ENCODE data around the gene PSMB9.

The PSMB9 gene

DNA sequence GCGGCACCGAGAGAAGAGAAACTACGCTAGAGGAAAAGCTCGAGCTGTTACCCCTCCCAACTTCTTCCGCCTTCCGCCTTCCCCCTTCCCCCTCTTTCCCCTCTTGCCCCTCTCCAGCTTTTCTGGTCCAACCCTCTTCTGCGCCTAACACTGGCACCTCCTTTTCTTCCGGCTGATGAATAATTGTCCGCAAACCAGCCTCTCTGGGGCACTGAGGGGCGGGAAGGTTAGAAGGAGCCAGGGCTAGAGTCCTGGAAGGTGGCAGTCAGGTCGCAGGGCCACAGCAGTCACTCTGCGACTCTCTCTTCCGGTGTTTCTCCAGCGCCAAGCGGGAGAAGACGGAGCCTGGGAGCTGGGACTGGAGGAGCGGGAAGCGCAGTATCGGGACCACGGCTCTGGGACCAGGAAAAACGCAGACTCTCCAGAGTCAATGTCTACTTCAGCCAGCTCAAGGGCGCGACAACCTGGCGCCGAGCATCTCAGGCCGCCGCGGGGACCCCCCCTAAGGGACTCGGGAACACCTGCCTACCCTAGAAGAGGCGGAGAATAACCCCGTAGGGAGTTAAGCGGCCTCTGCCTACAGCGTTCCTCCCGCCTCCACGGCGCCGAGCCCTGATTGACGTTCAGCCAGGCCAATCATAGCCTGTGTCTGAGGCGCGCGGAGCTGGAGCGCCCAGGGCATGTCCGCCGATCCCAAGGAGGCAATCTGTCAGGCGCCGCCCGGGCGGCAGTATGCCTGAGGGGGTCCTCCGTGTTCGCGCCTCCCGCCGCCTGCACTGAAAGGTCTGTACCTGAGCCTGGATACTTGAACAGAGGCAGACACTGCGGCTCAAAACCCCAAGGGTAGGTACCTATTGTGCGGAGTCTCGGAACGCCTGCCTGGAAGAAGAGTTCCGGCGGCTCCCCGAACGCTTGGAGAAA lies 40.4 kb downstream of the PSMB9 start:
- DNase-seq (ENCODE audit: insufficient read length, low spot score) (peak; percentile 86), FAIRE-seq (peak; percentile 95)

DNA sequence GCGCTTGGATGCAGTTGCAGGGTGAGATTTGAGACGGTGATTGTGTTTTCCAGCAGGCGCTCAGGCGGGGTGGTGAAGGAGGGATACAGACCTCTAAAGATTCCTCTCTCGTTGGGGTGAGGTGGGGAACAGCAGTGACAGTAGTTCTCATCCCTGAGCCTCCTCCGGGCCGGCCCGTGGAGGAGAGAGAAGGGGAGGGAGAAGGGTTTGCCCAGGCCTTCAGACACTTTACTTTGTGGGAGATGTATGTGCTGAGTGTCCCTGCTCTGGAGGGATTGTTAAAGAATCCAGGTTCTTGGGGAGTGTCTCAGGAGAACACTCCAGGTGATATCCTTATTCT lies 41.0 kb downstream of the PSMB9 start:
- FAIRE-seq (no peak), DNase-seq (ENCODE audit: insufficient read length, low spot score) (no peak)

DNA sequence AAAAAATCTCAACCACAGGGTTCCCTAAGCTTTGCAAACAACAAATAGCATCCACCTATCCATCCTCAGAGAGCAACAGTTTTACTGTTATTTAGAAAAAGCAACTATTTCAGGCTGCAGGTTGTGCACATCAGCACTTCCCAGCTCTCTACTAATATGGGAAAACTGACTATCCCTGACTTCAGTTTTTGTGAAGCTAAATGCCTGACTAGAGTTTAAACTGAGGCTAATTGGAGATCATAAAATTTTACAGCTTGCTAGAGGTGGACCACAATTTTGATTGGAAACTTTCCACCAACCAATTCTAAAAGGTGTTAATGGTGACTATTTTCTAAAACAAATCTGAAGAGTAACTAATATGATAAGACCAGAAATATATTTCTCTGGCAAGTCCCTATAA lies 50.0 kb downstream of the PSMB9 start:
- FAIRE-seq (peak; percentile 68), DNase-seq (ENCODE audit: insufficient read length, low spot score) (no peak)

DNA sequence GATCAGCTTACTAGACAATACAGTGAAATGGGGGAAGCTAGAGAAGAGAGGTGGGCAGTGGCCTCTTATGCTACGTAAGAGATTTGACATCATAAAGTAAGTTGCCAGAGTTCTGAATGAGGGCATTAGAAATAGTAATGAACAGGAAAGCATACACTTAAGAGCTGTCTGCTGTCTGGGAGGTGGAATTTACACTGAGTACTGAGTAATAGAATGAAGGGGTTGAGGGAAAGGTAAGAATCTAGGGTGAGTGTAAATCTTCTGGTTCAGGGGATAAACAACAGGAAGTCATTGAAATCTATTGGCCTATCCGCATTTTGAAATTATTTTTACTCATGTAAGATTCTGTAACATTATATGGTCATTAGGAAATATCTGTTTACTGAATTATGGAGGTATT lies 51.1 kb downstream of the PSMB9 start:
- no peak for FAIRE-seq

DNA sequence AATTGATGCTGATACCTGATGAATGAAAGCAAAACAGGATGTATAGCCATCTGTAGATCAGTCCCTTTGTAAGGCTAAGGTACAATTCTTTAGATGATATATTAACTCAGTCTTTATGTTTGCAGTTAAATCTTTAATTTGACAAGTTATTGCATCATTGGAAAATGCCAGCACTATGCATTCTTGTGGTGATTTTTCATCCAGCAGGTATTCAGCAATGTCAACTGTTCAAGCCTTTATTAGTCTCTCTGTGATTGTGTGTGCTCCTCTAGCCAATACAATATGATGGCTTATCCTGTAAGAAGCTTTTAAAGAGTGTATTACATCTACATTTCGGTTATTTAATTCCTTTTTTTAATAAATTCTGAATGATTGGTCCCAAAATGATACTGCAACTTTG lies 52.5 kb downstream of the PSMB9 start:
- no peak for FAIRE-seq
- DNase-seq (ENCODE audit: insufficient read length, low spot score): no peak

More for the DNA sequence above, 51.1 kb downstream of the PSMB9 start:
- DNase-seq (ENCODE audit: insufficient read length, low spot score): no peak

DNA sequence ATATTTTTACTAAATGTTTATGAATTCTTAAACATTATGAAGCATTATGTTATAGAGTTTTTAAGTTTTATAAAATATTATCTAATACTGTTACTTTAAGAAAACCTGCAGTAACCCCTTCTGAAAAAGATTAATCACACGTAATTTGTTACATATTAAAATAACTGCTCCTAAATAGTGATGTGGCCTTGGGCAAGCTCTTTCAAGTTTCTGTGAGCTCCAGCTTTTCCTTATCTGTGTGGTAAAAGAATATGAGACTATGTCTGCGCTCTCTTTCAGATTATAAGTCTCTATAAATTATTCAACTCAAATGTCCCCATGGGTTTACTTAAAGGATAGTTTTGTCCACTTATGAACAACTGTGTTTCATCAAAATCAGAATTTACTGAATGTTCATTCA lies 54.9 kb downstream of the PSMB9 start:
- FAIRE-seq: no peak

More for the DNA sequence above, 54.9 kb downstream of the PSMB9 start:
- DNase-seq (ENCODE audit: insufficient read length, low spot score): no peak

All from GM19239 (cell line).